HL-60/S4 treated with phorbol 12-myristate 13-acetate at 8.2 ng/mL for 4 days and 3 days (cell line): ENCODE measurements around the gene TEX261.

Source experiments
- in situ Hi-C: fragments of 300-500 bp; cut with MboI; formaldehyde crosslinking; loops from 2 replicates; pipeline ENCODE4 v1.15.0; 2022; ENCODE audit warnings: low sequenced_read_pairs

The TEX261 gene

DNA sequence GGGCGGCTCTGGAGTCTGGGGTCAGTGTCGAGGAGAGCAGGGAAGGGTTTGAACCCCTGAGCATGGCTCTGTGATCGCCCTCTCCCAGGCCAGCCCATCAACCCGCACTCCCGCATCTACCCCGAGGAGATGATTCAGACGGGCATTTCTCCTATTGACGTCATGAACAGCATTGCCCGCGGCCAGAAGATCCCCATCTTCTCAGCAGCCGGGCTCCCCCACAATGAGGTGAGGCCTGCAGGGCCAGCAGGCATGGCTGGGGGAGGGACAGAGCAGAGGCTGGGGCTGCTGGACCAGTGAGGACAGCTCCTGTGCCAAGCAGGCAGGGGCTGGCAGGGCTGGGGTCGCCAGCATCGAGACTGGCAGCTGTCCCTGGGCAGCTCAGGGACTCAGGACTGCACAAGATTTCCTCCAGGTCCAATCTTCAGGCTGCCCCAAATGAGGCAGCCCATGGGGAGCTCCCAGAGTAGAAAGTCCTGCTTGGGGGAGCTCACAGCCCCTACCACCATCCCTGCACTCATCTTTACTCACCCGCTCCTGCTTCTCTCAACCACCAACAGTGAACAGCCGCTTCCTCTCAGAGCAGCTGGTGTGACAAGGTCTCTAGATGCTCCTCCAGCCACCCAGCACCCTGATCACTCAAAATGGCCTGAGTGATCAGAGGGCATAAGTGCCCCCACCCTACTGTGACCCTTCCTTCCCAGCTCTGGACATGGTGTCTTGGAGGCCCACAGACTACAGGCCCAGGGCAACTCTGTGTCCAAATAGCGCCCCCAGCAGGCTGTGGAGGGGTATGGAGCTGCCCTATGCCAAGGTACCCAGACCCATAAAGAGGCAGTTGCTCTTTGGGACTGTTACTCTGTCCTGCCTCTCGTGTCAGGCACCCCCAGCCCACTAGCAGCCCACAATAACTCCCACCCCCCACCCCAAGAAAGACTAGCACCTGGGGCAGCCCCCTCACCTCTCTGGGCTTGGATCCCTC lies 34.5 kb downstream of the TEX261 start:
- in situ Hi-C loops: no loop called here

DNA sequence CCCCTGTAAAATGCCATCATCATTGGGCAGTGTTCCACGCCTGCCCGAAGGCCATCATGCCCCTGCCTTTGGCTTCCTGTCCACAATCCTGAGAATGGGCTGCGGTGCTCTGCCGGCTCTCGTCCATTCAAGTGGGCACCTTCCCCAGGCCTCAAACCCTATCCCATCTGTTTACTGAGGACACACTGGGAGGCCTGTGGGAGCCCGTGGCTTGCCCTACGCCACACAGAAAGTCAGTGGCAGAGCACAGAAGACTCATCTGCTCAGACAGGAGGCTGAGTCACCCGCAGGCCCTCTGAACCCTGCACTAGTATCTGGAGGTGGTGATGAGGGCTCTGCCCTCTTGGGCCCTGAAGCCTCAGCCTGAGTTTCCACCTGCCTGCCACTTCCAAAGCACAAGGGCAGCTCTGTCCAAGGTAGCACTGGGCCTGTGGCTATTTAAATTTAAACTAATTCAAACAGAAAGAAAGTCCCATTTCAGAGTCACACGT lies 35.4 kb downstream of the TEX261 start:
- in situ Hi-C loops: no loop called here

DNA sequence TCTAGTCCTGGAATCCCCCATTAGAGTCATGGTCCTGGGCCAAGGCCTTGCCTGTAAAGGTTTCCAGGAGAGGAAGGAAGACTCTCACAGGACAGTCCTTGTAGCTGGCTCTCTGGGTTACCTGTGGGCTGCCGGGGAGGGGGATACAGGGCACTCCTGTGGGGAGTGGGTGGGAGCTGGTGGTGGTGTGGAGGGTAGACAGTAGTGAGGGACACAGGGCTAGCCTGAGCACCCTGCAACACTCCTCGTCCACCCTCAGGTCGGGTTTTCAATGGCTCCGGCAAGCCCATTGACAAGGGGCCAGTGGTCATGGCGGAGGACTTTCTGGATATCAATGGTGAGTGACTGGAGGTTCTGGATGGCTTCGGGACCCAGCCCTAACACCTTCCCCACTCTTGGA lies 35.9 kb downstream of the TEX261 start:
- in situ Hi-C loops: no loop called here

DNA sequence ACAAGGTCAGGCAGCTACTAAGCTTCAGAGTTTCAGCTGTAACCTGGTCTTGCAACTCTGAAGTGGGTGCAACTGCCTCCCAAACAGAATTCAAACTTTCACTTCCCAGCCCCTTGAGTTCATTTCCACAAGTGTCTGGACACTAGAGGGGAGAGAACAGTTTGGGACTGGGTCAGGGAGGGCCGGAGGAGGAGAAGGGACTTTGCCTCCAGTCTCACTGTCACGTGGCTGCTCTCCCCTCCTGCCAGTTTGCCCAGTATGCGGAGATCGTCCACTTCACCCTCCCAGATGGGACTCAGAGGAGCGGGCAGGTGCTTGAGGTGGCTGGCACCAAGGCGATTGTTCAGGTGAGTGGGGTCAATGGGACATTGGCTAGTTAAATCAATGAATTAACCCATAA lies 36.9 kb downstream of the TEX261 start:
- in situ Hi-C loops: no loop called here

DNA sequence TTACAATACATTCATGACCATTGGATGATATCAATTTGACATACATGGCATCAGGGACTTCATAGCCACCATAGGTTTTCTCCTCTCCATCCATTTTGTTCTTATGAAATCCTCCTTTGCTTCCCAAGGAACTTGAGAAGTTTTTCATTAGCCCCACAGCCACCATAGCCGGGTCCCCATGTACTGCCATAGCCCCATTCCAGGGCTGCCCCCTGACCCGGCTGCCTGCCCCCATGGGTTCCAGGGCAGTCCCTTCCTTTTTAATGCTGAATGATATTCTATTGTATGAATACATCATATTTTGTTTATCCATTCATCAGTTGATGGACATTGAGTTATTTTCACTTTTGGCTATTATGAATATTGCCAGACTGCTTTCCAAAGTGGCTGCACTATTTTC lies 38.5 kb downstream of the TEX261 start:
- in situ Hi-C loops: no loop called here

DNA sequence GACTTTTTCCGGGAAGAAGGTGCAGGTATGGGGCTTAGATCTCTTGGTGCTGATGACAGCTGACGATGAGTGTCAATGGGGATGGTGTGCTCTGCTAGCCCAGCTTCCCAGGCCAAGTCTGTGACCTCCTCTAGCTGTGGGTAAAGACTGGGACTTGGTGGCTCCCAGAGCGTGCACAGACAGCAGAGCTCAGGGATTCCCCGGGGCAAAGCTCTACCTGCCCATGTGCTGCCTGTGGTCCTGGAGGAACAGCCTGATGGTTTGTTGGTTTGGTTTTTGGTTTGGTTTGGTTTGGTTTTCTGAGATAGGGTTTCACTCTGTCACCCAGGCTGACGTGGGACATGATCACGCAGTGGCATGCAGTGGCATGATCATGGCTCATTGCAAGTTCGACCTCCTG lies 39.8 kb downstream of the TEX261 start:
- in situ Hi-C loops: no loop called here

DNA sequence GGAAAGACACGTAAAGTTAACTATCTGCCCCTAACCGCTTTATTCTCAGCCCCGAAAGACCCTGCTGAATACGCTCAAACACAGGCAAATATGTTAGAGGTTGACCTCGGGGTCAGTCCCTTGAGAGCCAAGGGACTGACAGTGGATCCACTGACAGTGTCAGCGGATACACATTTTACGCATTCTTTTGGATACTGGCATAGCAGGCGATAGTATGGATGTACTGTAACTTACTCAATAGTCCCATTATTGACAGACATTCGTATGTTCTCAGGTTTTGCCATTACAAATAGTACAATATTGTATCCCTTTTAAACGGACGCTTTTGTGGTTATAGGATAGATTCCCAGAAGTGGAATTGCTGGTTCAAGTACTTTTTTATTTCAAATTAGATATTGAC lies 45.6 kb downstream of the TEX261 start:
- in situ Hi-C loops: loop anchor here (25.0 kb wide), 2 partner anchors 162 to 287 kb away; partner anchors contain the start of gene FIGLA

DNA sequence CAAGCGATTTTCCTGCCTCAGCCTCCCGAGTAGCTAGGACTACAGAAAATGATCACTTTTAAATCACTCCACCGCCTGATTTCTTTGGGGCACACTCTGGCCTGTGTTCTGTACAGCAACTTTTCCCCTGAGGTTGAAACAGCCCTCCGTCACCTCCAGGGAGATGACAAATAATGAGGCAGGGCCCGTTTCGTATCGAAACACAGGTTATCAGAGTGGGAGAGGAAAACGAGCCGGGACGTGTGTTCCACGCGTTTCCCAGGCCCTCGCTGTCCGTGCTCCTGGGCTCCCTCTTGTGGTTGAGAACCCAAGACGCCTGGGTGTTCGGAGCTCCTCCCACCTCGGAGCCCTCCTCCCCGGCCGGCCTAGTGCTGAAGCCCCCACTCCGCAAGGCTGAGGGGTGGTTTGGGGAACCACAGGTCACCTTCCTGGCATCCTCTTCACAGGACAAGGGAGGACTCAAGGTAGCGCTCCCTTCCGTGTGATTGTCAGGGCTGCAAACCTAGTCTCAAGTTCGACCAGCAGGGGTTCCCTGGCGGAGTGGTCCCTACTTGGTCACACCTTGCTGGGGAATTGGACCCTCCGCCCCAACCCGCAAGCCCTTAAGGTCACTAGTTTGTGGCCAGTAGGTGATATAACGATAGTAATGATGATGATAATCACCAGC lies 46.2 kb downstream of the TEX261 start:
- in situ Hi-C loops: loop anchor here (25.0 kb wide), 2 partner anchors 161 to 286 kb away; partner anchors contain the start of gene FIGLA

DNA sequence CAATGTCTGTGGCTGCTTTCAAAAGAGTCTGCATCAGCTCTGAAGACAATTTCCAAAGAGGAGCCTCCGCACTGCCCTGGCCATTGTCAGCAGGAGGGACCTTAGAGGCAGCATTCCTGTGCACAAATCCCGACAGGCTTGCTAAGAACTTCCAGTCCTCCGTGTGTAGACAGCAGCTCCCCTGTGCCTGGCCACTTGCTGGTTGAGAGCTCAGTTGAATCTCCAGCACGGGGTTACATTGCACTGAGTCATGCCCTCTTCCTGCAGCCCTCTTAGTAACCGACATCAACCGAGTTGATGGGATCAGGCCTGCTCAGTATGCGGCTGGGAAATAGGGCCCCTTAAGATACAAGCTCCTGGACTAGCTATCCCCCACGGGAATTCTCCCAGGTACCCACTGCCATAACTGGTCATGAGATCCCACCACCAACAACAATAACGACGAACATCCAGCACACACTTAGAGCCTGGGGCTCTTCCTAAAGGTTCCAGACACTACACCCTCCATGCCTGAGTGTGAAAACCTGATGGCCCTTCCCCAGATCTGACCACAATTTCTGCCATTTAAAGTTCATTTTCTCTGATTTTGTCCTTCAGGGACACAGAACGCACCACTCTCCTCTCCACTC lies 47.0 kb downstream of the TEX261 start:
- in situ Hi-C loops: loop anchor here (25.0 kb wide), 2 partner anchors 160 to 285 kb away; partner anchors contain the start of gene FIGLA

DNA sequence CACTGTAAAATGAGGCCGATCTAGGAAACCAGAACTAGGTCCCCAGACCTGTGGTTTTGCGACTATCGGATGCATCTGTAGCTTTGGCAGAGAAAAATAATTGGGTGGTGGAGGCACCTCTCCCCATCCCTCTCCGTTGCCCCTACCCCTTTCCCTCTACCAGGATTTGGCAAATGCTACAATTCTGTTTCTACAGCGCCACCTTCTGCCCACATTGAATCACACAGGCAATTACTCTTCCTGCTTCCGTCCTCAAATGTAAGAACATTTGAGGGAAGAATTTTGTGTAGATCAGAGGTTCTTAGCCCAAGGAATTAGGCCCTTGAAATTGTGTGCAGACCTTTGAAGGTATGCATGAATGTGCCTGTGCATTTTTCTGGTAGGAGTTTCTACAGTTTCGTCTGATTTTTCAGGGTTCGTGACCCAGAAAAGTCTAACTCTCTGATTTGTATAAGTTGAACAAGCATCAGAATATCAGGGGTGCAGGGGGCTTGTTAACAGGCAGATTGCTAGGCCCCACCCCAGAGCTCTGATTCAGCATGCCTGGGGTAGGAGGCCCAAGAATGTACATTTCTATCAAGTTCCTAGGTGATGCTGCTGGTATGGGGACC lies 47.7 kb downstream of the TEX261 start:
- in situ Hi-C loops: loop anchor here (25.0 kb wide), 2 partner anchors 160 to 285 kb away; partner anchors contain the start of gene FIGLA

DNA sequence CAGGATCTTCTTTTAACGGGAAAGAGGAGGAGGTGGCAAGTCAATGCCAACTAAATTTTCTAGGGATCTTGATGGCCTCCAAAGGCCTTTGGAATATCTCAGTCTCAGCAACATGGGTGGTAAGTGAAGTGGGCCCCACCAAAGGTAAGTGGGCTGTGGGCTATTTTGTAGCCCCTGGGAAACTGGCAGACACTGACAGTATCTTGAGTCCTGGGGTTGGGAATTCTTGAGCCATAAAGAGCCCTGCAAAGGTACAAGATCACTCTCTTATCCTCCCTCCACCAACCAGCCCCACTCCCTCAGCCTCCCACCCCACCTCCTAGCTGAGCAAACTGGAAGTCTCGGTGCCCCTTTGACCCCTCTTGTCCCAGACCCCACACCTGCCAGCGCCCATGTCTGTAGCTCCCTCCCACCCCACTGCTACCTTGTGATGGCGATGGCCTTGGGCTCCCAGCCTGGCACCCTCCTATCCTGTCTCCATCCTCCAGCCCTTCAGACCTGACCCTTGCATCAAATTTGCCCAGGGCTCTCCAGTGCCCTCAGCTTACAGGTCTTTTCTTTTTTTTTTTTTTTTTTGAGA lies 50.5 kb downstream of the TEX261 start:
- in situ Hi-C loops: loop anchor here (25.0 kb wide), 2 partner anchors 157 to 282 kb away; partner anchors contain the start of gene FIGLA

DNA sequence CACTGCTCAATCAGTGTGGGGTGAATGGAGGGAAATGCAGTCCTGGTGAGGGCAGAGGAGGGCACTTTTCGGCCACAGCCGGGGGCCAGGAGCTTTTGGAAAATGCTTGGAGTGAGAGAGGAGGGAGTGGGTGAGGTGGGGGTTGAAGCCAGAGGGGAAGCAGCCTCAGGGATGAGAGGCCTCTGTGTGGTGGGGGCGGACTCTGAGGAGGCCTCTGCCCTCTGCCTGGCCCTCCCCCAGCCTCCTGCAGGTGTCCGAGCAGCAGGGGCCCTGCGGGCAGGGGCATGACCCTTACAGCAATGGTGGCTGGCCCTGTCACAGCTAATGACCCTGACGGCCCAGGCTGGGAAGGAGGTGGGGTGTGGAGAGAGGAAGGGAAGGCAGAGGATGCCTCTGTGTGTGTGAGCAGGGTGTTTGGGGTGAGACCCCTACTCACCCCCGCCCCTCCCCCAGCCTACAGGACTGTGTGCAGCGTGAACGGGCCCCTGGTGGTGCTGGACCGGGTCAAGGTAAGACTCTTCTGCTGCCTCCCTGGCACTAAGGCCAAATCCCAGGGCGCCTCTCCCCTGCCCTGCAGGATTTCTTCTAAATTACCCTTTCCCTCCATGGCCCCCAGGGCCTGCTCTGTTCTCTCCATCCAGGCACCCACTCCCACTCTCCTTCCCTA lies 51.3 kb downstream of the TEX261 start:
- in situ Hi-C loops: loop anchor here (25.0 kb wide), 2 partner anchors 156 to 281 kb away; partner anchors contain the start of gene FIGLA

DNA sequence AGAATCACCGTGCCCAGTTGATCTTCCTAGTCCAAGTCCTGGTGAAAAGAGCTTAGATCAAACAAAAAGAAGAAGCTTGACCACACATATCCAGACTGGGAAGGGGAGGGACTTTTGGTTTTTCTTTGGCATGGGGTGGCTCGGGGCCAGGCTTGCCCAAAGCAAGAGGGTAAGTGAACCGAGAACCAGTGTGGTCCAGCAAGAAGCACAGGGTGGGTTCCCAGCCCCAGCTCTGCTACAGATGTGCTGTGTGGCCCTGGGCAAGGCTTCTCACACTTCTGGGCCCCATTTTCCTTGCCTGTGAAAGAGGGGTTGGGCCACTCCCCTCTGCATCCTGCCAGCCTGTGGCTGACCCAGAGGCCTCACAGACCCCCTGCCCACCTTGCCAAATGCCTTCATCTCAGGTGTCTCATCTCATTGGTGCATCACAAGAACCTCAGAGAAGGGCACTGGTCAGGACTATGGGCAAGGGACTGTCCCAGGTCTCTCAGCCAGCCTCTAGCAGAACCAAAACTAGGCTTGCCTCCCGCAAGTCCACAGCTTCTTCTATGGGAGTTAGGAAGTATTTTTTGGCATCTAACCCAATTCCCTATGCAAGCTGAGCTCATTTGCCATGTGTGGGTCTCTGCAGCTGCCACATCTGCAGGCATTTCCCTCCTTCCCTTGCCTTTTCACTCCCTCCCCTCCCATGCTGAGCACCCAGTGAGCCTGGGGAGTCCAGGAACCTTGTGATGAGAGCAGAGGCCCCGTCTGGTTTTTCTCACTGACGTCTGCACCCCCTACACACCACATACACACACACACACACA lies 52.1 kb downstream of the TEX261 start:
- in situ Hi-C loops: loop anchor here (25.0 kb wide), 2 partner anchors 155 to 280 kb away; partner anchors contain the start of gene FIGLA

DNA sequence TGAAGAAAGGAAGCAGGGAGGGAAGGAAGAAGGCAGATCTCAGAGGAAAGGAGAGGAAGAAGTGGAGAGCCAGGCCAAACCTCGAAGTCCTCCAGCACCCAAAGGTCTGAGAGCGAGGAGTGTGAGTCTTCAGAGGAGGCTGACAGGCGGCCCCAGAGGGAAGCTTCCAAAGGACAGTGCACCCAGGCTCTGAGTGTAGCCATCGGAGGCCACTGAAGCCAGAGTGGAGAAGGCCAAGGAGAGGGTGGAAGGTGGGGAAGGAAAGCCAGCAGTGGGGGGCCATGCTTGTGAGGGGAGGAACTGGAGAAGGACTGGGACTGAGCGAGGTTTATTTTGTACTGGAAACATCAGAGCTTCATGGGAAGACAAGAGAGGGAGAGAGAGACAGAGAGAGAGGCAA lies 53.0 kb downstream of the TEX261 start:
- in situ Hi-C loops: loop anchor here (25.0 kb wide), 2 partner anchors 154 to 279 kb away; partner anchors contain the start of gene FIGLA

DNA sequence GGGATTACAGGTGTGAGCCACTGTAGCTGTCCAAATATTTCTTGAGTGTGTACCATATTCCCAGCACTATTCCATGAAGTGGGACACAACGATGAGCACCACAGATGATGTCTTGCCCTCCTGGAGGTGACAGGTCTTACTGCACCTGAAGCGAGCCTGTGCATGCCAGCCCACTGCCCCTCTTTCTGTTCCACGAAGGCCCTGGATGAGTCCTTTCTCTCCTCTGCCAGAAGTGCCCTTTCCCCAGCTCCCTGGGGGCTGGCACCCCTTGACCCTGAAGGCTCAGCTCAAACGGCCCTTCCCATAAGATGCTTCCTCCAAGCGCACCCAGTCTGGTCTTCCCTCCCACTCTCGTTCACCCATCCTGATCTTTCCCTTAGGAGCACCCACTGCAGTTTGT lies 53.5 kb downstream of the TEX261 start:
- in situ Hi-C loops: loop anchor here (25.0 kb wide), 2 partner anchors 154 to 279 kb away; partner anchors contain the start of gene FIGLA

DNA sequence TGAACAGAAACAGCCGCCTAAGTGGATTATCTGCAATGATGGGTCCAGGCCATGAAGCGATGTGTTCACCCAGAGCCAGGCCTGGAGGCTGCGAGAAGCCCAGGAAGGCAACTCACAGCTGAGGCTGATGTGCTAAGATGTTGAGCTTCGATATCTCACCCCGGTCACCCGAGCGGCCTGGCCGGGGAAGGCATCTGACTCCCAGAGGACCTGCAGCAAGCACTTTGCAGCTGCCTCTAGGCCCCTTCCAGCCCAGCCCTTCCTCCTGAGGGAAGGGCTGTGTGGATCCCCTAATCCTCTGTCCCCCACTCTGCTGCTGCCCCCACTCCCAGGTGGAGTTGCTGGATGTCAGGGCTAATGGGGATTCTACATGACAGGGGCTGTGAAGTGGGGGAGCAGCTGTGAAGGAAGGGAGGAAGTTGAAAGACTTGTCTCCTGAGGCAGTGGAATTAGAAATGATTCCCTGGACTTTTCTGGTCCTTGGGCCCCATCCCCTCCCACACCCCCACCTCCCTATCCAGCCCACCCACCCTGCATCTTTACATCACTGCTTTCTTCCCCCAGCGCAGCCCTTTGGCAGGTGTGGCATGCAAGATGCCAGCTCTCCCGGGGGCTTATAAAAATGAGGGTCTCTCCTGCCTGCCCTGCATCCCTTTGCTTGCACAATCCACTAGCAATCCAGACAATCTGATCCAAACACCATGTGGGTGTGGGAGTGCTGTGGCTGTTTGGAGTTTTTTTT lies 54.7 kb downstream of the TEX261 start:
- in situ Hi-C loops: loop anchor here (25.0 kb wide), 2 partner anchors 153 to 278 kb away; partner anchors contain the start of gene FIGLA

DNA sequence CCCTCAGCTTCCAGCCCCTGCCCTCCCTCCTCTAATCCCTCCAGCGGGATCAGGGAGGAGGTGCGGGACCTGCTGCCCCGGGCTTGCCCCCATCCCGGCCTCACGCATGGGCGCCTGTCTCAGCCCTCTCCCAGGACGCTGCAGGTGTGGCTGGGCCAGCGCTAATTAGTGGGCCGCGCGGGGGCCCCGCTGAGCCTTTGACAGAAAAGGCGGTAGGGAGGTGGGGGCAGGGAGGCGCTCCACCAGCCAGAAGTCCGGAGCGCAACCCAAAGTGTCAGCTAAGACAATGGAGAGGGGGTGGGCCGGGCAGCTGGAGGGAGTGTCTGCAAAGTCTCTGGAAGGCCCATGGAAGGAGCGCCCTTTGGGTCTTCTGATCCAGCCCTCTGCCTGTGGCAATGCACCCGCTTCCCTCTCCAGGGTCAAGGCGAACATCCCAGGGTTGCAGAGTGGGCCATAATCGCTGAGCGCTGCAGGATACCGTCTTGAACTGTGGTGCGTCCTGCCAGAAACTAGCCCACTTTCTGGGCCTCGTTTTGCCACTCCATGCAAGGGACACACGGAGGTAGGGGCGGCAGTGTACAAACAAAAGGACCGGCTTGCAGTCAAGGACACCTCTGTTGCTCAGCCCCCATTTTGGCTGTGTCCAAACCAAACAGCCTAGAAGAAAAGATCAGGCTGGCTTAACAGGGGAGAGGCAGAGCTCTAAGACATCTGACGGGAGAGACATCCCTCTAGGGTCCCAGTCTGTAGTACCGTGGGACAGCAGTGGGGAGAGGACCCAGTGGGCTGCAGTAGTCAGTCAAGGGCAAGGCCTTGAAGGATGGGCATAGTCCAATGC lies 55.5 kb downstream of the TEX261 start:
- in situ Hi-C loops: loop anchor here (25.0 kb wide), 2 partner anchors 152 to 277 kb away; partner anchors contain the start of gene FIGLA
